ENCODE measurements around the gene HMGN5. TPM values are rescaled to one million over a fixed set of nuclear protein-coding genes. Genes with fewer than 3 reads are reported as not detected.

HMGN5 gene
- total RNA-seq, 1 donor from 2014 or later: 0.83 TPM

DNA sequence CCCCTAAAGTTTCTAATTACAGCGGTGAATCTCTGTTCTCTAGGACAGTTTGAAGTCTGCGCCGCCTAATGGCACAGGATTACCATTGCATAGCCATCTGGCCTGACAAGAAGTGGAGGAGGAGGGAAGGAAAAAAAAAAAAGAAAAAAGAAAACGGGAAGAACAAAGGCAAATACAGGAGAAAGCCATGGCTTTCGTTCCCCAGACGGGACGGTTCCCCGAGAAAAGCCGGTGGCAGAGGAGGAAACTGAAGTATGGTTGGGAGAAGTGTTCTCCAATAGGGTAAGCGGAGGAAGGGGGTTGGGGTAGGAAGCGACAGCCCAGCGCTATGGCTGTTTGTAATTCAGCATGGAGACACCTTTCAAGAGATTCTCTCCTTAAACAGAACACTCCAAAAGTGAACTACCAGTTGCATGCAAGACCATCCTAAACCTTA, 80.8 kb downstream of the HMGN5 start:
- intact Hi-C loops (cut with micrococcal nuclease): loop anchor here (1.0 to 2.0 kb wide), 4 partner anchors 81 to 313 kb away; partner anchors contain the start of gene SH3BGRL

DNA sequence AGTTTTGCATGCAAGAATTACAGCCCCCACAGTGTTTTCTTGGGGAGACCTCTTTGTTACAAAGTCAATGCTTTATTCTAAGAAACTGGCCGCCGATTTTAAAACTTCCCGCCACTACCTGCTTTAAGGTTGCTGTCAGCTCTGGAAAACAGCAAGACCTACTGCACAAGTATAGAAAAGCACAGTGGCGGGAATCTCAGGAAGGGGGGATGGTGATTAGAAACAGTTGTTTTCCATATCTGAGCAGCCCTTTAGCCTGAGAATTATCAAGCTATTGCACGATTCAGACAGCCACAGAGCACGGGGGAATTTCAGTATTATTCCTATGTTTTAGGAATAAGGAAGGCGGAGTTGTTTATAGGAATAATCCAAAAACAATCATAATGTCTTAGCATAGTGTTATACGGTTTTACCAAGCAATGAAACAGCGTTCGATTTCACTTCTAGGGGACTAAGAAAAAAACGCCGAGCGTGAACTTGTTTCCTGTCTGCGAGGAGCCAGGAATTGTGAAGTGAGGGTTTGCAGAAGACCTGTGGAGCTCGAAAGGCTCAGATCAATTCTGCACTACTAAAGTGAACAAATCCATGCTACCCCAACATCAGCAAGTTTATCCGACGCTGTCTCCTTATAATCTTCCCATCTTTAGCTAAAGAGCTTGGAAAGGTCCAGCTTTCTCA, 81.3 kb downstream of the HMGN5 start:
- intact Hi-C loops (cut with micrococcal nuclease): loop anchor here (1.0 to 2.0 kb wide), 2 partner anchors 243 to 256 kb away; no protein-coding TSS in a partner anchor

DNA sequence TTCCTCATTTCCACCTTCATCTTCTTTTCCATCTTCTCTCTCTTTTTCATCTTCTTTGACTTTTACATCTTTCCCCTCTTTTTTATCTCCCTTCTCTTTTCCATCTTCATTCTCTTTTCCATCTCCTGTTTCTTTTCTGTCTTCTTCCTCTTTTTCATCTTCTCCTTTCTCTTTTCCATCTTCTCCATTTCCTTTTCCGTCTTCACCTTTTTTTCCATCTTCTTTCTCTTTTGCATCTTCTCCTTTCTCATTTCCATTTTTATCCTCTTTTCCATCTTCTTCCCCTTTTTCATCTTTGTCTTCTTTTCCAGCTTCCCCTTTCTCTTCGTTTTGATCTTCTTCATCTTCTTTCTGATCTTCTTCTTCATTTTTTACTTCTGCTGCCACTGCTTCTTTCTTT, 87.0 kb downstream of the HMGN5 start:
- intact Hi-C loops (cut with micrococcal nuclease): no loop called here

DNA sequence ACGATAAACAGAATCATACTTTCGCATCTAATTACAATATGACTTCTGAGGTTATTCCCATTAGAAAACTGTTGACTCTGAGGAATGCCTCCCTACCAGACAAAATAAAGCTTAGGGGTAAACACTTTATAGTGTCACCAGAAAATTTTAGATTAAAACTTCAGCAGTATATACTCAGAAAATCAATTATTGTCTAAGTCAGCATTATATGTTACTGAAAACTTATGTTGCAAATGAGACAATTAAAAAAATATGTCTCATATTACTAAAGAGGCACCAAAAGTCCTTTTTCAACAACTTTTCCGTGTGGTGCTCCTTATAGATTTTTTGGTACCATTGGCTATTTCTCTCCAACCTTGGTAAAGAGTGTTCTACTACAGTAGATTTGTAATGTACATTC, 91.4 kb downstream of the HMGN5 start:
- intact Hi-C loops (cut with micrococcal nuclease): no loop called here

DNA sequence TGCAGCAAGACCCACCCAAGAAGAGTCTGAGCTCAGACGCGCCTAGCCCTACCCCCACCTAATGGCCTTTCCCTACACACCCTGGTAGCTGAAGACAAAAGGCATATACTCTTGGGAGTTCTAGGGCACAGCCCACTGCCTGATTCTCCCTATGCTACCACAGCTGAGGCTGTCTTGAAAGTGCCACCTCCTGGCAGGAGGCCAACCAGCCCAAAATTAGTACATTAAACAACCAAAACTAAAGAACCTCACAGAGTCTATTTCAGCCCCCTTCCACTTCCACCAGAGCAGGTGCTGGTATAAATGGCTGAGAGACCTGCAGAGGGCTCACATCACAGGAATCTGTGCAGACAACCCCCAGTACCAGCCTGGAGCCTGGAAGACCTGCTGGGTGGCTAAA, 119.1 kb downstream of the HMGN5 start:
- intact Hi-C loops (cut with micrococcal nuclease): no loop called here

Other genes with a start within 250 kb of the HMGN5 start
- gene SH3BGRL, start 189 bp upstream of the HMGN5 start, total RNA-seq: 74.0 and 81.6 TPM in 2 replicates

Data from T-helper 1 cell treated with Interleukin-12 subunit alpha and Interleukin-12 subunit beta and Interleukin-4 antibody, amounts not matched to agents 30 ng/mL and 1 ng/mL, for 36 hours (primary cell).